ENCODE data around the gene GAMT.

GRCh38 chr19:1385816-1386215, 15.5 kb downstream of the GAMT start:
- TF ChIP-seq FOXJ3 (CRISPR knock-in tag; IDR thresholded peaks at IDR 0.05; ENCODE audit: borderline replicate concordance): no peak
- no peak for TF ChIP-seq ZNF671 (CRISPR knock-in tag; IDR thresholded peaks at IDR 0.05)
